IPS DF 6.9 (cell line): ENCODE data around the gene NAT8L.

Source experiments
- DNase-seq: peaks from one replicate; pipeline ENCODE4 v3.0.0-alpha.2; 2013; ENCODE audit warnings: low read depth, low spot score
- H3K27ac ChIP-seq: one replicate; pipeline ENCODE4 v1.5.1; 2013; ENCODE audit warnings: low read length, control low read depth
- H3K27me3 ChIP-seq: 2 replicates; pipeline ENCODE4 v1.6.1; 2013; ENCODE audit warnings: mild to moderate bottlenecking, low read length; ENCODE audit not compliant: control insufficient read depth, insufficient read depth
- H3K36me3 ChIP-seq: 2 replicates; pipeline ENCODE4 v1.6.1; 2013; ENCODE audit warnings: low read length; ENCODE audit not compliant: control insufficient read depth, insufficient read depth
- H3K4me1 ChIP-seq: 2 replicates; pipeline ENCODE4 v1.6.1; 2013; ENCODE audit warnings: low read length; ENCODE audit not compliant: control insufficient read depth, insufficient read depth
- H3K4me3 ChIP-seq: 2 replicates; pipeline ENCODE4 v1.5.1; 2013; ENCODE audit warnings: mild to moderate bottlenecking, low read length
- H3K9me3 ChIP-seq: 2 replicates; pipeline ENCODE4 v1.6.1; 2013; ENCODE audit warnings: low read length, inconsistent platforms; ENCODE audit not compliant: control insufficient read depth, insufficient read depth
- whole genome bisulfite sequencing: extraction: QIAGEN DNeasy Blood & Tissue Kit; methylation state at CpG from one replicate; pipeline ENCODE4 v1.1.7; 2013; ENCODE audit warnings: mixed read lengths, missing lambda C conversion rate; ENCODE audit not compliant: insufficient read length, insufficient coverage; 5-methylcytosine and 5-hydroxymethylcytosine counted together

Gene NAT8L

DNA sequence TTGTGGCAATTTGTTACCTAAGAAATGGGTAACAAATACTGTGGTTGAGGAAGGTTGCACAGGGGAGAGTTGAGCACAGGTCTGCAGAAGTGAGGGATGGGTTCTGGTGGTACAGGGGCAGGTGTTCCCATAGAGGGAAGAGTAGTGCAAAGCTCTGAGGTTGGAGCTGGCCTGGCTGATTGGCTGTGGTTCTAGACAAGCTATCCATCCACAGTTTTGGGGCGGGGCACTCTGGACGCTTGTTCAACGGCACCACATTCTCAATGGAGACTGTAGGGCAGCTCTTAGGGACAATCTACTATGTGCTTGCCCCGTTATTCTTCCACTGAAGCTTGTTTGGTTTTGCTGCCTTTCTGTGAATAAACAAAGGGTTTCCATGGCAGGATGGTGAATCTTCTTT, 35.4 kb downstream of the NAT8L start:
- Histone ChIP-seq H3K36me3 (no peaks in the 10 kb centered on the region), H3K27ac (no peak overlapping the region), H3K4me3 (no peak overlapping the region), H3K27me3 (no peaks in the 10 kb centered on the region), H3K4me1 (no peaks in the 10 kb centered on the region), H3K9me3 (0 out of 2 replicates have a peak, but pooled peaks cover 1% of the 10 kb centered on the region)
- DNase-seq, result no peak
- WGBS, result no CpG with 5 or more reads among the region's 4 CpGs

DNA sequence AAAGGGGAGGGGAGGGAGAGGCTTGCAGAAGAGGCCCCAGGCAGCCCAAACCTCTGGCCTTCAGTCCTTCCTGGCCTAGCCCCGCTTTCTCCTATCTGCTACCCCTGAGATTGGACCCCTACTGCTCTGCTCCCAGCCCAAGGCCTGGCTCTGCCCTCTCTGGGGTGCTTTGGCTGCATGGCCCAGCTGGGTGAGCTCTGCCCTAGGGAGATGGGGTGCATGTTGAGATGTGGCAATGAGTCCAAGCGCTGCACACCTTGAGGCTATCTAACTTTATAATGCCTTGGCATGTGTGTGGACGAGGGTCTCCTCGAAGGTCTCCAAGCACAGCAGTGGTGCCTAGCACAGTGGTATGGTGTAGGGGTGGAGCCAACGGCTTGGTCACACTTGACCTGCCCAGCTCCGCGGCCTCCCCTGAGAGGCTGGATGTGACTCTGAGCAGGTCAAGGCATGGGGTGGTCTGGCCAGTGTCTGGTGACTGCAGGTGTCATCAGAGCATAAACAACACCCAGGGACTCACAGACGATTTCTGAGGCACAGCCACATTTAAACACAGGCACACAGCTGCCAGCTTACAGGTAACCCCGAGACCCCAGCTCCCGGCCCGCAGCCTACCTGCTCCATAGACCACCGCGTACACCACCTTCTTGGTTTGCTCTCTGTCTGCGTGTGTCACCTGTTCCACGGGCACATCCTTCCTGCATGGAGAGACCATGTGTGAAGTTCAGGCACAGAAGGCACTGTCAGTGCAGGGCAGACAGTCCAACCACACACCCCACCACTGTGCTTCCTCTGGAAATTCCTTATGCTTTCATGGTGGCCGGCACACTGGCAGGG, 36.3 kb downstream of the NAT8L start:
- Histone ChIP-seq H3K4me1 (no peaks in the 10 kb centered on the region), H3K27me3 (no peaks in the 10 kb centered on the region), H3K4me3 (no peak overlapping the region), H3K36me3 (no peaks in the 10 kb centered on the region), H3K27ac (no peak overlapping the region), H3K9me3 (0 out of 2 replicates have a peak, but pooled peaks cover 1% of the 10 kb centered on the region)
- no peak for DNase-seq
- no CpG with 5 or more reads among the region's 16 CpGs for WGBS

DNA sequence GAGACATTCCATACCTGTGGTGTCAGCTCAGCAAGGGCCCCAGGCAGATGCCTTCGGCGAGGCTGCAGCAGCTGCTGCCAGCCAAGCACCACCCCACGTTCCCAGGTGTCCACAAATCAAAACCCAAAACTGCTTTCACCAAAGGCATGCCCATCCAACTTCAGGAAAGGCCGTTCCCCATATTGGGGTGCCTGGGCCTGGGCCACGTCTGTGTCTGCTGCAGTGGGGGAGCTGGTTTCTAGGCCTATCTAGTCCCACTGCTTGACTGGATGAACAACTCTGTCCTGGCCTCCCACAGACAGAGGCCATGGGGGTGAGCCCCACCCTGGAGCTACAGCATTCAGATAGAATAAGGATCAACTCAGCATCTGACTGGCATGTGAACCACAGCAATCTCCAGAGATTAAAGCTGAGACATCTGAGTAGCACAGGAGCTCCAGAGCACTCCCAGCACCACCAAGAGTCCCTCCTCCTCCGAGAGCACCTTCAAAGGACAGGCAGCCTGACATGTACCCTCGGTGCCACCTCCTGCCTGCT, 37.0 kb downstream of the NAT8L start:
- no peaks in the 10 kb centered on the region for H3K4me1 ChIP-seq
- DNase-seq, result no peak
- no CpG with 5 or more reads among the region's 7 CpGs for WGBS

DNA sequence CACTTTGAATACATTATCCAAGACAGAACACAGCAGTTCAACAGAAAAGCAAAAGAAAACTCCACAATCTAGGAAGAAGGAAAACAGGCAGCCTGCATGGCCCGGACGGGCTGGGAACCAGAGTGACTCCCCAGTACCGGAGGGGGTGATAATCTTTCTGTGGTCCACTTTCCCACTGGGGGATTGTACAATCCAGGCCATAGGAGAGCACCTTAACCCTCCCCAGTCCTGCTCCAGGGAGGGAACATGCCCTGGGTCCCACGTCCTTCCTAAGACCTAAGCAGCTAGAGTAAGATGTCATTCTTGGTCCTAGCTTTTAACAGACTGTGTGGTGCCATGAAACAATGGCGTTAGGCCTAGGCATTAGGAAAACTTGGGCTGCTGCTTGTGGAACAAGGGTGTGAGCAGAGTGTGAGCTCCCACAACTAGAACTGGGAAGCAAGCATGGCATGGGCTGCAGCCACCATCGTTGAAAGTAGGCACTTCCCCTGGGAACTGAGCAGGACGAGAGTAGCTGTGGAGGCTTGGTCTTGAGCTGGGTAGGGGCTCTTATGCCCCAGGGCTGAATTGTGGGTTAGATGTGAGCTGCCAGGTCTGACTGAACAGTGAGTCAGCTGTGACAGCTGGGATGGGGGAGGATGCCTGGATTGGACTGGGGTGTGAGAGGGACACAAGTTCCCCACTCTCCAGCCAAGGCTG, 42.4 kb downstream of the NAT8L start:
- no peak for DNase-seq
- no peak overlapping the region for H3K27ac ChIP-seq
- H3K27me3 ChIP-seq, result no peaks in the 10 kb centered on the region
- H3K36me3 ChIP-seq, result no peaks in the 10 kb centered on the region
- peaks cover 1% of the 10 kb centered on the region; the same call in 1 of the 2 replicates for H3K9me3 ChIP-seq
- H3K4me3 ChIP-seq, result no peak overlapping the region
- no CpG with 5 or more reads among the region's 7 CpGs for WGBS
- H3K4me1 ChIP-seq, result no peaks in the 10 kb centered on the region

More for the DNA sequence above, 37.0 kb downstream of the NAT8L start:
- H3K36me3 ChIP-seq, result no peaks in the 10 kb centered on the region
- 0 out of 2 replicates have a peak, but pooled peaks cover 1% of the 10 kb centered on the region for H3K9me3 ChIP-seq
- H3K27ac ChIP-seq, result no peak overlapping the region
- no peaks in the 10 kb centered on the region for H3K27me3 ChIP-seq
- no peak overlapping the region for H3K4me3 ChIP-seq

DNA sequence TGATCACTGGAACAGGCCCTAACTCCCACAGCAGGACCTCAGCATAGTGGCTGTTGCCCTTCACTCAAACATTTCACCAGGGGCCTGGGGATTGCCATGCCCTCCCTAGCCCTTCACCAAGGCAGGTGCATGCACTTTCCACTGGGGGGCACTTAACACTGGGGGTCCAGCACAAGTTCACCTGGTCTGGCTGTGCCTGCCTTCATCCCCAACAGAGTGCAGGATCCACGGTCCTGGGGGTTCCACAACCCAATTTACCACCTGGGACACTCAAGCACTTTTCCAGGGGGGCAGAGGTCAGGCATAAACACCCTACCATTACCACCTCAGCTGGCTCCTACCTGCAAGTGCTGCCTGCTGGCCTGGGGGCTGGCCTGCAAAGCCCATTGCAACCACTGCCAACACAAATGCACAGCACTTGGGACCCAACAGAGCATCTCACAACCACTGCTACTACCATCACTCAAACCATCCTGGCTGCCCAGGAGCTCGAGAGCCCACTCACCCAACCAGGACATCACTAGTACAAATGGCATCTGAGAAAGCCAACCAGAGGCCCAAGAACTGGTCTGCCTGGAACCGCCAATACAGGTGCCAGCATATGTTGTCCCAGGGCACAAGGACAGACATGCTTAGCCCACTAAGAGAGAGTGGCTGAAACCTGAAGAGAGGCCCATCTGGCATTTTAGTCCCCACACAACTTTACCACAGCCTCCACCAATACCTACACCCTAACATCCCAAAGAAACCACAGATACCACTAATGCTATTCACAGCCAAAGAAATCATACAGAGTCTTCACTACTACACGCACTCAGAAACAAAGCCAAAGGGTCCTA, 43.1 kb downstream of the NAT8L start:
- Histone ChIP-seq H3K4me3 (no peak overlapping the region; the same call in 1 of the 2 replicates), H3K27me3 (no peaks in the 10 kb centered on the region), H3K9me3 (peaks cover 1% of the 10 kb centered on the region; the same call in 1 of the 2 replicates), H3K36me3 (no peaks in the 10 kb centered on the region), H3K4me1 (no peaks in the 10 kb centered on the region), H3K27ac (no peak overlapping the region)
- DNase-seq, result no peak
- no CpG with 5 or more reads among the region's 4 CpGs for WGBS

DNA sequence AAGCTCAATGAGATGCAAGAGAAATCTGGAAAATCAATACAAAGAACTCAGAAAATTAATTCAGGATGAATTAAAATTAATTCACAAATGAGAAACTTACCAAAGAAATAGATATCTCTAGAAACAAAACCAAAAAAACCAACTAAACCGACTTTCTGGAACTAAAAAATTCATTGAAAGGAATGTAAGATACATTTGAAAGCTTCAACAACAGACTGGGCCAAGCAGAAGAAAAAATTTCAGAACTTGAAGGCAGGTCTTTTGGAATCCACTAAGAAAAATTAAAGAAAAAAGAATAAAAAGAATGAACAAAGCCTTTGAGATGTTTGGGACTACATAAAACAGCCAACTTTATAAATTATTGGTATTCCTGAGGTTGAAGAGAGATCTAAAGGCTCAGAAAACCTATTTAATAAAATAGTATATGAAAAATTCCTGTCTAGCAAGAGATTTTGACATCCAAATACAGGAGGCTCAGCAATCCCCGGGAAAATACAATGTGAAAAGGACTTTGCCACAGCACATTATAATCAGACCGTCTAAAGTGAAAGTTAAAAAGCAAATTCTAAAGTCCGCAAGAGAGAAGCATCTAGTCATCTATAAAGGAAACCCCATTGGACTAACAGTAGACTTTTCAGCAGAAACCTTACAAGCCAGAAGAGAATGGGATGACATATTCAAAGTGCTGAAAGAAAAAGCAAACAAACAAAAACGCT, 44.2 kb downstream of the NAT8L start:
- no CpG with 5 or more reads among the region's 5 CpGs for WGBS
- no peak overlapping the region for H3K4me3 ChIP-seq

DNA sequence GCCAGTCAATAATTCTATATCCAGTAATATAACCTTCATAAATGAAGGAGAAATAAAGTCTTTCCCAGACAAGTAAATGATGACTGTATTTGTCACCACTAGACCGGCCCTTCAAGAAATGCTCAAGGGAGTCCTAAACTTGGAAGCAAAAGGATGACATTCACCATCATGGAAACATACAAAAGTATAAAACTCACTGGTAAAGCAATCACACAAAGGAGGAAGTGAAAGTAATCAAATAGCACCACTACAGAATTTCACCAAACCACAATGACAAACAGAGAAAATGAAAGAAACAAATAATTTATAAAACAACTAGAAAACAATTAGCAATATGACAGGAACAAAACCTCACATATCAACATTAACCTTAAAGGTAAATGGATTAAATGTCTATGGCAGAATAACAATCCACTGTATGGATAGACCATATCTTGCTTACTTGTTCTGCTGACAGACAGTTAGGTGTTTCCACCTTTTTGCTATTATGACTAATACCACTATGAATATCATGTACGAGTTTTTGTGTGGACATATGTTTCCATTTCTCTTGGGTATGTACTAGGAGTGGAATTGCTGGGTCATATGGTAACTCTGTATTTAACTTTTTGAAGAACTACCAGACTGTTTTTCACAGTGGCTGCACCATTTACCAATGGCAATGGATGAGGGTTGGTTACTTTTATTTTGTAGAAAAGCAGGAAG, 44.9 kb downstream of the NAT8L start:
- no peaks in the 10 kb centered on the region for H3K27me3 ChIP-seq
- H3K9me3 ChIP-seq, result peaks cover 1% of the 10 kb centered on the region; the same call in 1 of the 2 replicates
- H3K27ac ChIP-seq, result no peak overlapping the region
- no peak for DNase-seq
- no peaks in the 10 kb centered on the region for H3K36me3 ChIP-seq
- H3K4me3 ChIP-seq, result no peak overlapping the region
- no CpG with 5 or more reads among the region's 2 CpGs for WGBS
- no peaks in the 10 kb centered on the region for H3K4me1 ChIP-seq

More for the DNA sequence above, 44.2 kb downstream of the NAT8L start:
- no peaks in the 10 kb centered on the region for H3K27me3 ChIP-seq
- peaks cover 1% of the 10 kb centered on the region; the same call in 1 of the 2 replicates for H3K9me3 ChIP-seq
- no peak overlapping the region for H3K27ac ChIP-seq
- no peaks in the 10 kb centered on the region for H3K36me3 ChIP-seq
- no peaks in the 10 kb centered on the region for H3K4me1 ChIP-seq
- DNase-seq, result no peak

DNA sequence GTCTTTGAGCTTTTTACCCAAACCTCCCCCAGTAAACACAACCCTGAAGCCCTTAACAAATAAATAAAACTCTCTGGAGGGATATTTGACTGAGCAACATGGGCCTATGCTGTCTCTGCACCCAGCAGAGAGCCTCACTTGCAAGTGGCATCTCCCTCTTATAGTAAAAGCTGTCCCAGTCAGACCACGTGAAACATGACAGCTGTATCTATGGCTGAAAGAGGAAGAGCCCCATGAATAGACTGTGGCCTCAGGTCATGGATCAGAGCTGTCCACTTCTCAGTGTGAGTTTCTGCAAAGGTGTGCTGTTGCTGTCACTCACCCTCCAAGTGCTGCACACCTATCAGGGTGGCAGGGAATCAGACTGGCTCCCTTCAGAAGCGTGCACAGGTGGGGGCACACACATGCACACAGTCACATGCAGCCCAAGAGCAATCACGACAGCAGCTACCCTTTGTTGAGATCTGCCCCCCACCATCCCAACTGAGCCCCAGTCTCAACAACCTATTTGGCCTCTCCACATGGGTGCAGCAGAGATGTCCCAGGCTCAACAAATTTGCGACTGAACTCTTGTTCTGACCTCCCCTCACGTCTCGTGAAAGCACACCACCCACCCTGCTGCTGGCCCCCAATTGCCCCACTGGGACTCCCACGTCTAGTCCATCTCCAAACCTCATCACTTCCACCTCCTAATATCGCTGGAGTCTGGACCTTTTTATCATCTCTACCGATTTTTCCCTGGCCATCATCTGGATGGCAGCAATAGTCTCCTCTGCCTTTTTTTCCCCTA, 45.6 kb downstream of the NAT8L start:
- no peak for DNase-seq
- H3K27me3 ChIP-seq, result no peaks in the 10 kb centered on the region
- H3K4me1 ChIP-seq, result no peaks in the 10 kb centered on the region
- WGBS, result no CpG with 5 or more reads among the region's 9 CpGs
- peaks cover 1% of the 10 kb centered on the region; the same call in 1 of the 2 replicates for H3K9me3 ChIP-seq
- H3K36me3 ChIP-seq, result no peaks in the 10 kb centered on the region
- H3K4me3 ChIP-seq, result no peak overlapping the region
- no peak overlapping the region for H3K27ac ChIP-seq

DNA sequence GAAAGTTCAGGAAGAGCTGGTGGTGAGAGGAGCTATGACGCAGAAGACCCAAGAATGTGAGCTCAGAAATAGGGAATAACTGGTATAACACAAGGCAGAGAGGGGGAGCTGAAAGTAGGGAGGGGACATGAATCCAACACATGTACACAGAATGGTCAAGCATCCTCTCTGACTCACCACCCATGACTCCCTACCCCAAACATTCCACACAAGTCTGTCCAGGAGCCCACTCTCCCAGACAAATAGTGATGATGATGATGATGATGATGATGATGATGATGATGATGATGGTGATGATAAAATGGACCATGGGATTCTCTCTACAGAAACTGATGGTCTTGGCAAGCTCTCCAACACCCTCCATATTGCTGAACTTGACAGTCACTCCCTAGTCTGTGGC, 46.4 kb downstream of the NAT8L start:
- Histone ChIP-seq H3K27me3 (no peaks in the 10 kb centered on the region), H3K27ac (no peak overlapping the region), H3K4me1 (no peaks in the 10 kb centered on the region), H3K4me3 (no peak overlapping the region), H3K36me3 (no peaks in the 10 kb centered on the region), H3K9me3 (peaks cover 1% of the 10 kb centered on the region; the same call in 1 of the 2 replicates)
- DNase-seq, result no peak
- no CpG with 5 or more reads among the region's 1 CpG for WGBS
